ENCODE data around the gene CRACR2B. TPM values are rescaled to one million over a fixed set of nuclear protein-coding genes. Genes with fewer than 3 reads are reported as not detected.
A peak's percentile ranks its signal among the peaks of the same experiment; 100 is the strongest.

The CRACR2B gene
- total RNA-seq, 1 donor from 2014 or later: 2.6 TPM

- TF ChIP-seq CTCF (IDR thresholded peaks at IDR 0.05; ENCODE audit: insufficient read depth, low read depth, low read length) (no peak), EZH2 (IDR thresholded peaks at IDR 0.05; ENCODE audit: insufficient read depth, low read length) (no peak)
- no peaks in the 10 kb centered on the region for H3K9me3 Mint-ChIP-seq (ENCODE audit: unreplicated experiment)
- H3K27me3 Mint-ChIP-seq (ENCODE audit: low read depth, unreplicated experiment): no peaks in the 10 kb centered on the region
- Histone ChIP-seq H3K9ac (ENCODE audit: low read length) (peak overlapping the region; percentile 89), H3K27ac (ENCODE audit: low read depth, low read length) (peak overlapping the region; percentile 83), H3K4me3 (ENCODE audit: insufficient read depth, low read depth, low read length) (peak overlapping the region; percentile 76), H3K4me1 (ENCODE audit: insufficient read depth, low read length) (peaks cover 24% of the 10 kb centered on the region), H2AFZ (ENCODE audit: low read depth, low read length) (peak overlapping the region; percentile 73), H3K27me3 (ENCODE audit: insufficient read depth, low read length) (no peaks in the 10 kb centered on the region), H3K9me3 (ENCODE audit: insufficient read depth, low read depth, low read length) (no peaks in the 10 kb centered on the region), H4K20me1 (ENCODE audit: insufficient read depth, low read length) (peaks cover 29% of the 10 kb centered on the region), H3K79me2 (ENCODE audit: insufficient read depth, low read length) (peaks cover 27% of the 10 kb centered on the region), H3K4me2 (ENCODE audit: low read length) (peak overlapping the region; percentile 98), H3K36me3 (ENCODE audit: insufficient read depth, low read length) (no peaks in the 10 kb centered on the region)
- H3K4me3 Mint-ChIP-seq (ENCODE audit: unreplicated experiment): peak overlapping the region; percentile 87
- peak; percentile 47 for DNase-seq (ENCODE audit: low read depth)
- H3K4me1 Mint-ChIP-seq (ENCODE audit: low read depth, unreplicated experiment): peaks cover 5% of the 10 kb centered on the region
- FAIRE-seq: no peak
- peaks cover 1% of the 10 kb centered on the region for H3K36me3 Mint-ChIP-seq (ENCODE audit: low read depth, unreplicated experiment)
- no peak overlapping the region for H3K27ac Mint-ChIP-seq (ENCODE audit: unreplicated experiment)
Measured at GRCh38 chr11:819129-819931, 8.4 kb upstream of the CRACR2B start.

DNA sequence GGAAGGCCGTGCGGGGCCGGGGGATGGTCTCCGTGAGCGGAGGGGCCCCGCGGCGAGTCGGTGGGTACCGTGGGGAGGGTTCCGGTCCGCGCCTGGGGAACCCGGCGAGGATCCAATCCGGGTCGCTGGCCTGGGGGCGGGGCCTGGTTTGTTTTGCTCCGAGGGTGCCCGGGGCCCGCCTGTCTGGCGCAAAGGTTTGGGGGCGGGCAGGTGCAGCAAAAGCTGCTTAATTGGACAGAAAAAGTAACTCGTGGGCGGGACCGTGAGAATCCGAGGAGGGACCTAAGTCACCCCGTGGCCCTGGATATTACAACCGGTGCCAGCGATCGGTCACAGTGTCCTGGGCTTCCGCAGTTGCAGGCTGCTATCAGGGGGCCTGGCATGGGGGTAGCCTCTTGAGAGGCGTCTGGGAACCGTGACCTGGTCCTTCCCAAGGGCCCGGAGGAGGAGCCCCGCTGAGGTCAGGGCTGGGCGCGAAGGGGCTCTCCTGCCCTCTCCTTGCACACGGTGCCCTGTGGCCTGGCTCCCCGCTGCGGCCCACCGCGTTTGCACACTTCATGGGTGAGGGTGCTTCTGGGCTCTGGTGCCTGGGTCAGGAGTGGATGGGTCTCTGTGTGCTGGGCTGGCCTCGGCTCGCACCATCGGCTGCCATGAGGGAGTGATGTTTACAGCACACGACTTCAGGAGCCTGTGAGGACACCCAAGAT lies 7.6 kb upstream of the CRACR2B start:
- H3K4me1 Mint-ChIP-seq (ENCODE audit: low read depth, unreplicated experiment): peaks cover 5% of the 10 kb centered on the region
- DNase-seq (ENCODE audit: low read depth): peak; percentile 51

More for the DNA sequence above, 7.6 kb upstream of the CRACR2B start:
- Histone ChIP-seq H3K36me3 (ENCODE audit: insufficient read depth, low read length) (no peaks in the 10 kb centered on the region), H3K4me1 (ENCODE audit: insufficient read depth, low read length) (peaks cover 24% of the 10 kb centered on the region), H3K79me2 (ENCODE audit: insufficient read depth, low read length) (peaks cover 27% of the 10 kb centered on the region), H4K20me1 (ENCODE audit: insufficient read depth, low read length) (peaks cover 35% of the 10 kb centered on the region), H2AFZ (ENCODE audit: low read depth, low read length) (peak overlapping the region; percentile 71), H3K4me2 (ENCODE audit: low read length) (peak overlapping the region; percentile 98), H3K9ac (ENCODE audit: low read length) (peak overlapping the region; percentile 89), H3K27me3 (ENCODE audit: insufficient read depth, low read length) (no peaks in the 10 kb centered on the region), H3K9me3 (ENCODE audit: insufficient read depth, low read depth, low read length) (no peaks in the 10 kb centered on the region), H3K27ac (ENCODE audit: low read depth, low read length) (peak overlapping the region; percentile 83), H3K4me3 (ENCODE audit: insufficient read depth, low read depth, low read length) (peak overlapping the region; percentile 76)
- peak overlapping the region; percentile 87 for H3K4me3 Mint-ChIP-seq (ENCODE audit: unreplicated experiment)
- peaks cover 3% of the 10 kb centered on the region for H3K36me3 Mint-ChIP-seq (ENCODE audit: low read depth, unreplicated experiment)
- no peaks in the 10 kb centered on the region for H3K9me3 Mint-ChIP-seq (ENCODE audit: unreplicated experiment)
- TF ChIP-seq EZH2 (IDR thresholded peaks at IDR 0.05; ENCODE audit: insufficient read depth, low read length) (no peak), CTCF (IDR thresholded peaks at IDR 0.05; ENCODE audit: insufficient read depth, low read depth, low read length) (no peak)
- H3K27me3 Mint-ChIP-seq (ENCODE audit: low read depth, unreplicated experiment): peaks cover 1% of the 10 kb centered on the region
- peak overlapping the region; percentile 62 for H3K27ac Mint-ChIP-seq (ENCODE audit: unreplicated experiment)
- FAIRE-seq: no peak
